ENCODE data around the gene MALAT1. TPM values are rescaled to one million over a fixed set of nuclear protein-coding genes. Genes with fewer than 3 reads are reported as not detected.

Gene MALAT1
- total and polyA plus RNA-seq, 2 of the 8 experiments (the other 6 are each of a cell fraction or from before 2014, with no cell fraction given): 115 to 984 TPM

DNA sequence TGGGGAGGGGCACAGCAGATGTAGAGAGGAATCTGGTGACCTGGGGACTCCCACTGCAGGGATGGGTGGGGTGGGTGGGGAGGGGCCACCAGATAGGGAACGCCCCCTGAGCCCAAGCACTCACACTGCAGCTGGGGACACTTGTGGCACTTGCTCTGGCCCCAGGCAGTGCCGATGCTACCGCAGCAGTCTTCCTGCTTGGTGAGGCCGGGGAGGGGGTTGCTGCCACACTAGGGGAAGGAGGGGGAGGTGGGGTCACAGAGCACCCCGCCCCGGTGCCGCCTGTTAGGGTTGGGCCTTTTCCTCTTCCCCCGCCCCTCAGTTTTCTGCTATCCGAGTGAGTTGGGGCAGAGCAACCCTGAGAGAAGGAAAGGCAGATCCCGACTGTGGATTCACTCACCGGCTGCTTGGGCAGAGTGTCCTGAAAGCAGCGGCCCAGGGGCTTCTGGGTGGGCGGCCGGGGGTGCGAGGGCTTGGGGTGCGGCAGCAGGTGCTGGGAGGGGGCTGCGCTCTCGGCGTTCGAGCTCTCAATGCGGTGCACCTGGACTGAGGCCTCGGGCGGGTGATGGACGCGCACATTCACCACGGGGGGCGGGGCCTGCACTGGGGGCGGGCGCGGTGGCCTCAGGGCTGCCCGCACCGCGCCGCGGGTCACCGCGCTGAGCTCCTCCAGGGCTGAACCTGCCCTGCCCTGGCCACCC lies 54.6 kb downstream of the MALAT1 start:
- Histone ChIP-seq H3K36me3 (ENCODE audit: control insufficient read depth in 2 of 4, insufficient read depth in 4 of 4, low read length in 3 of 4) (no peaks in the 10 kb centered on the region), H3K9me3 (ENCODE audit: insufficient read depth in 2 of 2, low read depth in 1 of 2, low read length in 1 of 2) (no peaks in the 10 kb centered on the region), H3K27me3 (replicated peaks in 1 of 4; ENCODE audit: control insufficient read depth in 3 of 4, extremely low read depth in 1 of 4, insufficient read depth in 3 of 4, low read length in 3 of 4) (peaks cover 0 to 31% (median 19%) of the 10 kb centered on the region in 4 experiments; a peak in 5 of 7 replicates), H3K27ac (ENCODE audit: low read depth, low read length) (no peak overlapping the region), H3K4me2 (ENCODE audit: insufficient read depth in 1 of 2, low read depth in 2 of 2, low read length in 2 of 2) (peak overlapping the region; percentile 57 to 72), H3K4ac (replicated peaks; ENCODE audit: insufficient read length, low read depth, low read length) (no peak overlapping the region), H3K23me2 (ENCODE audit: low read depth, low read length) (peaks cover 7% of the 10 kb centered on the region; the same call in 1 of the 2 replicates), H2BK120ac (replicated peaks; ENCODE audit: low read depth, low read length) (no peak overlapping the region), H2BK5ac (ENCODE audit: low read depth, low read length) (peak overlapping the region; percentile 35; the same call in 1 of the 2 replicates), H2BK12ac (ENCODE audit: low read depth, low read length) (peak overlapping the region; percentile 6; the same call in 1 of the 2 replicates), H3K79me1 (ENCODE audit: low read depth, low read length) (no peaks in the 10 kb centered on the region), H2BK20ac (ENCODE audit: low read length) (no peak overlapping the region), H3K18ac (ENCODE audit: extremely low read depth, low read length) (no peak overlapping the region; the same call in 1 of the 2 replicates), H3K4me1 (replicated peaks in 1 of 4; ENCODE audit: control insufficient read depth in 3 of 4, insufficient read depth in 4 of 4, low read length in 3 of 4) (peaks cover 0 to 40% (median 28%) of the 10 kb centered on the region in 4 experiments; a peak in 6 of 7 replicates), H2AK5ac (ENCODE audit: low read depth, low read length) (no peak overlapping the region), H3K56ac (replicated peaks; ENCODE audit: insufficient read length, low read depth, low read length) (peak overlapping the region; percentile 40), H4K5ac (ENCODE audit: insufficient read length, low read depth, low read length) (no peak overlapping the region), H4K20me1 (replicated peaks in 1 of 2; ENCODE audit: control insufficient read depth in 1 of 2, insufficient read depth in 2 of 2, low read length in 2 of 2) (peaks cover 0 to 2% of the 10 kb centered on the region in 2 experiments), H3K79me2 (ENCODE audit: control insufficient read depth in 1 of 2, insufficient read depth in 2 of 2, low read length in 2 of 2) (no peaks in the 10 kb centered on the region), H3K4me3 (ENCODE audit: extremely low read depth in 1 of 4, insufficient read depth in 2 of 4, low read depth in 3 of 4, low read length in 4 of 4) (peak overlapping the region; percentile 27 to 59 (median 42)), H3K14ac (ENCODE audit: insufficient read length) (no peak overlapping the region), H2AFZ (ENCODE audit: low read length) (no peak overlapping the region), H4K91ac (replicated peaks; ENCODE audit: insufficient read length, low read length) (no peak overlapping the region), H4K8ac (ENCODE audit: extremely low read depth, insufficient read depth, low read length) (peak overlapping the region; percentile 45), H2BK15ac (ENCODE audit: low read length) (no peak overlapping the region), H3K9ac (replicated peaks in 1 of 4; ENCODE audit: extremely low read depth in 1 of 4, low read depth in 3 of 4, low read length in 3 of 4) (no peak overlapping the region; a peak in 1 of 7 replicates), H3K23ac (ENCODE audit: insufficient read length) (no peak overlapping the region)
- ChIA-PET CTCF (ENCODE audit: partially characterized antibody) (interaction anchor here (0.7 to 6.9 kb wide), 11 partner anchors 8 to 54 kb away, joined by 3 to 78 read pairs (median 8); partner anchors contain the start of genes EHBP1L1, FAM89B, KCNK7 and MALAT1), POLR2A (ENCODE audit: partially characterized antibody) (interaction anchor here (0.5 to 3.0 kb wide), 6 partner anchors 12 to 473 kb away, joined by 3 to 22 read pairs (median 5); partner anchors contain the start of genes FAM89B, MALAT1 and SCYL1)
- no peak for FAIRE-seq
- WGBS, 2 experiments (ENCODE audit: extremely low coverage in 1 of 2, insufficient coverage in 1 of 2, insufficient read length in 1 of 2, insufficient replicate concordance in 2 of 2, low coverage in 1 of 2, low lambda C conversion rate in 2 of 2, missing lambda C conversion rate in 1 of 2): 9% methylated on average over 15 of the region's 37 CpGs; no CpG with 5 or more reads in 1 of the 2 experiments
- peak in 1 of 2 experiments; percentile 86 for DNase-seq (ENCODE audit: low read depth in 1 of 2, low spot score in 2 of 2)
- TF ChIP-seq ASH2L (IDR thresholded peaks at IDR 0.05; ENCODE audit: low read length) (no peak), TAF1 (IDR thresholded peaks at IDR 0.05; ENCODE audit: low read depth, low read length) (0 out of 2 replicates have a peak, but pooled peaks have one; percentile 49), POLR2A (IDR thresholded peaks at IDR 0.05; ENCODE audit: control extremely low read depth in 1 of 2, low read depth in 2 of 2, low read length in 2 of 2) (peak in 1 of 2 experiments; percentile 45; a peak in 1 of 3 replicates), KDM1A (IDR thresholded peaks at IDR 0.05; ENCODE audit: borderline replicate concordance, low read length) (no peak)
